Esophagus muscularis mucosa (tissue), 3 donors: ENCODE data around the gene TMEM128.

Source experiments
- POLR2A ChIP-seq: fragments of 450-650 bp; IDR thresholded peaks from one replicate; pipeline ENCODE4 v1.6.1; 2017; ENCODE audit warnings: antibody characterized with exemption, moderate library complexity, mild to moderate bottlenecking, low read depth
- POLR2AphosphoS5 ChIP-seq, 2 donors: sonication (generic); formaldehyde crosslinking; IDR thresholded peaks; one replicate each; pipeline ENCODE4 v1.6.1; 2017; ENCODE audit warnings: antibody characterized with exemption in 2 of 2
- TF ChIP-seq, protein P1 (sequence below), 3 experiments: fragments of 200-600 bp in 2 of 3; fragments of 450-650 bp in 1 of 3; sonication (generic) in 2 of 3; IDR thresholded peaks; one replicate each; pipeline ENCODE4 v1.5.1; 2017 to 2019; ENCODE audit warnings: antibody characterized with exemption in 3 of 3, mild to moderate bottlenecking in 2 of 3, moderate library complexity in 1 of 3

DNA sequence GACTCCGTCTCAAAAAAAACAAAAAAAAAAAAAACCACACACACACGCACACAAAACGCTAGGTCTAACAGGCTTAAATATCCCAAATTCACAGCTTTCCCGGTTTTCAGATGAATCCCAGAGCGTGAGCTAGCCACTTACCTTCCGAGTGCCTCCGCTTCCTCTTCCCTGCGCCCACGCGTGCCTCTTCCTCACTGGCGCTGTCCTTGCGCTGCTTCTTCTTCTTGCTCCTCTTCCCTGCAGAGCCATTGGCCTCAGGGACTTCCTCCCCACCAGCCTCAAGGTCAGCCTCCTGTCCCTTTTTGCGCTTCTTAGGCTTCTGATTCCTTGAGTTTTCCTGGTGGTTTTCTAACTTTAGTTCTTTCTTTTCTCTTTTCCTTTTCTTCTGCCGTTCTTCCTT lies 26.2 kb upstream of the TMEM128 start:
- TF ChIP-seq POLR2A (no peak), POLR2AphosphoS5 (IDR thresholded peaks at IDR 0.05) (no peak)
- TF ChIP-seq, protein P1, sequence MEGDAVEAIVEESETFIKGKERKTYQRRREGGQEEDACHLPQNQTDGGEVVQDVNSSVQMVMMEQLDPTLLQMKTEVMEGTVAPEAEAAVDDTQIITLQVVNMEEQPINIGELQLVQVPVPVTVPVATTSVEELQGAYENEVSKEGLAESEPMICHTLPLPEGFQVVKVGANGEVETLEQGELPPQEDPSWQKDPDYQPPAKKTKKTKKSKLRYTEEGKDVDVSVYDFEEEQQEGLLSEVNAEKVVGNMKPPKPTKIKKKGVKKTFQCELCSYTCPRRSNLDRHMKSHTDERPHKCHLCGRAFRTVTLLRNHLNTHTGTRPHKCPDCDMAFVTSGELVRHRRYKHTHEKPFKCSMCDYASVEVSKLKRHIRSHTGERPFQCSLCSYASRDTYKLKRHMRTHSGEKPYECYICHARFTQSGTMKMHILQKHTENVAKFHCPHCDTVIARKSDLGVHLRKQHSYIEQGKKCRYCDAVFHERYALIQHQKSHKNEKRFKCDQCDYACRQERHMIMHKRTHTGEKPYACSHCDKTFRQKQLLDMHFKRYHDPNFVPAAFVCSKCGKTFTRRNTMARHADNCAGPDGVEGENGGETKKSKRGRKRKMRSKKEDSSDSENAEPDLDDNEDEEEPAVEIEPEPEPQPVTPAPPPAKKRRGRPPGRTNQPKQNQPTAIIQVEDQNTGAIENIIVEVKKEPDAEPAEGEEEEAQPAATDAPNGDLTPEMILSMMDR (IDR thresholded peaks at IDR 0.05) = no peak
